HG03439 (cell line): ENCODE measurements around the gene MYO18A.

ENCODE experiments used
- ATAC-seq: cut with Tn5 transposase; IDR thresholded peaks from one replicate; pipeline ENCODE4 v1.9.1; 2021; ENCODE audit warnings: mild to moderate bottlenecking, moderate library complexity; ENCODE audit not compliant: unreplicated experiment

MYO18A gene

GRCh38 chr17:29084541-29085146 is 95.6 kb downstream of the MYO18A start:
- ATAC-seq = no peak

- ATAC-seq = no peak
These were observed 99.2 kb downstream of the MYO18A start for GRCh38 chr17:29080965-29081364.

GRCh38 chr17:29080323-29080722 is 99.9 kb downstream of the MYO18A start:
- no peak for ATAC-seq

GRCh38 chr17:29079887-29080286 is 100.3 kb downstream of the MYO18A start:
- ATAC-seq = no peak

- no peak for ATAC-seq
These were observed 100.8 kb downstream of the MYO18A start for GRCh38 chr17:29079433-29079832.

GRCh38 chr17:29078183-29079045 is 101.8 kb downstream of the MYO18A start:
- no peak for ATAC-seq

GRCh38 chr17:29077320-29077719 is 102.9 kb downstream of the MYO18A start:
- no peak for ATAC-seq

- ATAC-seq = no peak
These were observed 103.5 kb downstream of the MYO18A start for GRCh38 chr17:29076722-29077121.

GRCh38 chr17:29076087-29076486 is 104.1 kb downstream of the MYO18A start:
- ATAC-seq = no peak

- no peak for ATAC-seq
These were observed 105.7 kb downstream of the MYO18A start for GRCh38 chr17:29074488-29074887.

GRCh38 chr17:29073520-29073919 is 106.7 kb downstream of the MYO18A start:
- no peak for ATAC-seq

- ATAC-seq = no peak
These were observed 107.2 kb downstream of the MYO18A start for GRCh38 chr17:29073045-29073444.

GRCh38 chr17:29071303-29071702 is 108.9 kb downstream of the MYO18A start:
- no peak for ATAC-seq

GRCh38 chr17:29070781-29071180 is 109.4 kb downstream of the MYO18A start:
- ATAC-seq = no peak

GRCh38 chr17:29070308-29070707 is 109.9 kb downstream of the MYO18A start:
- no peak for ATAC-seq

- no peak for ATAC-seq
These were observed 110.6 kb downstream of the MYO18A start for GRCh38 chr17:29069526-29070041.

GRCh38 chr17:29068818-29069217 is 111.4 kb downstream of the MYO18A start:
- ATAC-seq = no peak

- no peak for ATAC-seq
These were observed 113.6 kb downstream of the MYO18A start for GRCh38 chr17:29066606-29067005.

- ATAC-seq = no peak
These were observed 114.2 kb downstream of the MYO18A start for GRCh38 chr17:29066047-29066446.

GRCh38 chr17:29063992-29064391 is 116.2 kb downstream of the MYO18A start:
- no peak for ATAC-seq

GRCh38 chr17:29062215-29062614 is 118.0 kb downstream of the MYO18A start:
- ATAC-seq = no peak

- ATAC-seq = no peak
These were observed 119.2 kb downstream of the MYO18A start for GRCh38 chr17:29061036-29061435.
